Measurements from ENCODE around the gene CCL18. TPM values are rescaled to one million over a fixed set of nuclear protein-coding genes. Genes with fewer than 3 reads are reported as not detected.
"Not testable (repeated sequence)": the region's sequence is repeated elsewhere in the genome, so short reads cannot be mapped to it uniquely, and the experiment has no call there.

The CCL18 gene
- total RNA-seq, 1 donor from 2014 or later: not detected

GRCh38 chr17:36094232-36094631 lies 30.2 kb downstream of the CCL18 start:
- H3K27me3 Mint-ChIP-seq: peaks cover under 1% of the 10 kb centered on the region
- H3K27ac Mint-ChIP-seq: no peak overlapping the region
- H3K36me3 Mint-ChIP-seq (ENCODE audit: low read depth): peaks cover 2% of the 10 kb centered on the region
- CTCF ChIA-PET: no interaction called here
- DNase-seq (no peak), ATAC-seq (ENCODE audit: low read depth) (no peak)
- intact Hi-C loops (cut with micrococcal nuclease): loop anchor here (5.0 kb wide), 2 partner anchors 103 to 1678 kb away; partner anchors contain the start of genes CCL3L1 and CCL3L3
- POLR2A ChIA-PET: no interaction called here
- no peaks in the 10 kb centered on the region for H3K9me3 Mint-ChIP-seq
- H3K4me1 Mint-ChIP-seq: peaks cover 81% of the 10 kb centered on the region
- H3K4me3 Mint-ChIP-seq: no peak overlapping the region
- no peak for TF ChIP-seq CTCF (IDR thresholded peaks at IDR 0.05)

- intact Hi-C loops (cut with micrococcal nuclease): loop anchor here (5.0 kb wide), 2 partner anchors 103 to 1678 kb away; partner anchors contain the start of genes CCL3L1 and CCL3L3
- H3K27me3 Mint-ChIP-seq: peaks cover 5% of the 10 kb centered on the region
- no peaks in the 10 kb centered on the region for H3K9me3 Mint-ChIP-seq
- peak overlapping the region; percentile 0 for H3K4me3 Mint-ChIP-seq
- H3K4me1 Mint-ChIP-seq: peaks cover 81% of the 10 kb centered on the region
- ChIA-PET CTCF (no interaction called here), POLR2A (no interaction called here)
- DNase-seq (no peak), ATAC-seq (ENCODE audit: low read depth) (no peak)
- no peaks in the 10 kb centered on the region for H3K36me3 Mint-ChIP-seq (ENCODE audit: low read depth)
- TF ChIP-seq CTCF (IDR thresholded peaks at IDR 0.05): no peak
- peak overlapping the region; percentile 1 for H3K27ac Mint-ChIP-seq
Measured at GRCh38 chr17:36094746-36095145, 30.7 kb downstream of the CCL18 start.

- no peak for DNase-seq
- peaks cover 77% of the 10 kb centered on the region for H3K4me1 Mint-ChIP-seq
- POLR2A ChIA-PET: interaction anchor here (1.5 kb wide), 1 partner anchor 32 kb away, joined by 3 read pairs; no protein-coding TSS in a partner anchor
- ATAC-seq (ENCODE audit: low read depth): no peak
- CTCF ChIA-PET: interaction anchor here (1.8 kb wide), 1 partner anchor 53 kb away, joined by 5 read pairs; no protein-coding TSS in a partner anchor
- TF ChIP-seq CTCF (IDR thresholded peaks at IDR 0.05): no peak
- no peak overlapping the region for H3K4me3 Mint-ChIP-seq
- intact Hi-C loops (cut with micrococcal nuclease): no loop called here
- peaks cover 5% of the 10 kb centered on the region for H3K27me3 Mint-ChIP-seq
- H3K27ac Mint-ChIP-seq: no peak overlapping the region
- no peaks in the 10 kb centered on the region for H3K9me3 Mint-ChIP-seq
- H3K36me3 Mint-ChIP-seq (ENCODE audit: low read depth): no peaks in the 10 kb centered on the region
Measured at GRCh38 chr17:36095992-36096391, 31.9 kb downstream of the CCL18 start.

- CTCF ChIA-PET: not testable (repeated sequence)
- POLR2A ChIA-PET: interaction anchor here (1.1 kb wide), 1 partner anchor 20 kb away, joined by 3 read pairs; no protein-coding TSS in a partner anchor
- H3K27ac Mint-ChIP-seq: peak overlapping the region; percentile 59
Measured at GRCh38 chr17:36099004-36099403, 34.9 kb downstream of the CCL18 start.

GRCh38 chr17:36103401-36103975 lies 39.4 kb downstream of the CCL18 start, which contains the start of gene CCL4:
CCL4 (plus strand) TSS chr17:36103827; CDS start chr17:36103906, 79 bp downstream.
- ChIA-PET CTCF (interaction anchor here (1.2 to 2.6 kb wide), 4 partner anchors 23 to 127 kb away, joined by 3 to 16 read pairs (median 4); no protein-coding TSS in a partner anchor), POLR2A (interaction anchor here (0.6 to 2.0 kb wide), 11 partner anchors 11 to 441 kb away, joined by 3 to 25 read pairs (median 4); partner anchors contain the start of genes CCL3 and GGNBP2)
- Mint-ChIP-seq H3K4me1 (peaks cover 60% of the 10 kb centered on the region), H3K4me3 (peak within 1 kb of the TSS; percentile 84), H3K36me3 (ENCODE audit: low read depth) (peaks cover 11% of the 10 kb centered on the region), H3K27ac (peak within 1 kb of the TSS; percentile 90)
- H3K9me3 Mint-ChIP-seq, H3K27me3 Mint-ChIP-seq: not testable (repeated sequence)
- ATAC-seq (ENCODE audit: low read depth) (peak; percentile 85), DNase-seq (peak; percentile 47)
- intact Hi-C loops (cut with micrococcal nuclease): loop anchor here (1.0 kb wide), 1 partner anchor 13 kb away; the partner anchor contains the start of gene CCL3

More at GRCh38 chr17:36099004-36099403, 34.9 kb downstream of the CCL18 start:
- H3K9me3 Mint-ChIP-seq; ATAC-seq (ENCODE audit: low read depth); DNase-seq; intact Hi-C loops (cut with micrococcal nuclease); H3K36me3 Mint-ChIP-seq (ENCODE audit: low read depth); H3K4me3 Mint-ChIP-seq; H3K27me3 Mint-ChIP-seq: not testable (repeated sequence)
- peaks cover 71% of the 10 kb centered on the region for H3K4me1 Mint-ChIP-seq

GRCh38 chr17:36104246-36104645 lies 40.2 kb downstream of the CCL18 start:
- Mint-ChIP-seq H3K4me3 (peak overlapping the region; percentile 84), H3K27ac (peak overlapping the region; percentile 90), H3K36me3 (ENCODE audit: low read depth) (peaks cover 11% of the 10 kb centered on the region), H3K4me1 (peaks cover 52% of the 10 kb centered on the region)
- H3K27me3 Mint-ChIP-seq; DNase-seq; H3K9me3 Mint-ChIP-seq; ATAC-seq (ENCODE audit: low read depth): not testable (repeated sequence)
- POLR2A ChIA-PET: interaction anchor here (0.6 to 1.3 kb wide), 5 partner anchors 14 to 36 kb away, joined by 3 to 7 read pairs (median 4); partner anchors contain the start of gene CCL3
- CTCF ChIA-PET: interaction anchor here (1.2 to 2.6 kb wide), 4 partner anchors 22 to 128 kb away, joined by 3 to 16 read pairs (median 4); no protein-coding TSS in a partner anchor
- intact Hi-C loops (cut with micrococcal nuclease): loop anchor here (2.0 kb wide), 1 partner anchor 23 kb away; no protein-coding TSS in a partner anchor
